GM20000 (cell line): ENCODE data around the gene C22orf39.

Experiments used
- DNase-seq: peaks from one replicate; pipeline ENCODE4 v3.0.0; 2012; ENCODE audit warnings: low spot score
- CTCF ChIP-seq: IDR thresholded peaks from 2 replicates; pipeline ENCODE4 v1.5.1; 2012; ENCODE audit warnings: mild to moderate bottlenecking, control low read depth; ENCODE audit errors: extremely low read depth, missing control alignments

The C22orf39 gene

GRCh38 chr22:19476023-19476422, 28.5 kb upstream of the C22orf39 start:
- DNase-seq = no peak
- no peak for TF ChIP-seq CTCF

GRCh38 chr22:19473578-19473977, 26.1 kb upstream of the C22orf39 start:
- TF ChIP-seq CTCF = no peak
- no peak for DNase-seq

GRCh38 chr22:19472233-19472632, 24.7 kb upstream of the C22orf39 start:
- no peak for TF ChIP-seq CTCF
- no peak for DNase-seq

- no peak for TF ChIP-seq CTCF
- no peak for DNase-seq
These were observed 24.1 kb upstream of the C22orf39 start for GRCh38 chr22:19471572-19471971.

GRCh38 chr22:19470010-19470409, 22.5 kb upstream of the C22orf39 start:
- TF ChIP-seq CTCF = no peak
- DNase-seq = no peak

GRCh38 chr22:19469421-19469820, 21.9 kb upstream of the C22orf39 start:
- DNase-seq = no peak
- TF ChIP-seq CTCF = no peak

GRCh38 chr22:19467912-19468311, 20.4 kb upstream of the C22orf39 start:
- TF ChIP-seq CTCF = no peak

More at GRCh38 chr22:19467912-19468311, 20.4 kb upstream of the C22orf39 start:
- no peak for DNase-seq
